HEK293 (cell line): ENCODE results near the gene FOSL1.

Experiments used
- CTCF ChIA-PET: fragments of 350-600 bp; formaldehyde crosslinking; extraction: SDS; loops from one replicate; lab custom pipeline; 2021; ENCODE audit warnings: antibody characterized with exemption; lab: Yijun Ruan, JAX
- POLR2A ChIA-PET: fragments of 300-600 bp; formaldehyde crosslinking; extraction: SDS; loops from one replicate; lab custom pipeline; 2020; ENCODE audit warnings: antibody characterized with exemption, inconsistent platforms; lab: Yijun Ruan, JAX
- H3K27ac ChIP-seq: fragments of 200-500 bp; sonication (Bioruptor generic); 2 replicates; pipeline ENCODE4 v1.5.1; 2014; ENCODE audit warnings: low read depth, low read length, control low read depth, inconsistent platforms; ENCODE audit errors: extremely low read depth
- H3K36me3 ChIP-seq, 2 experiments: fragments of 200-500 bp in 1 of 2; sonication (Bioruptor generic) in 1 of 2; 1 replicate in 1 of 2; 2 replicates in 1 of 2; pipeline ENCODE4 v1.5.1; 2014 to 2017; ENCODE audit warnings: inconsistent platforms in 2 of 2, low read length in 2 of 2; ENCODE audit not compliant: control insufficient read depth in 2 of 2, insufficient read depth in 1 of 2
- H3K4me1 ChIP-seq: fragments of 200-500 bp; sonication (Bioruptor generic); 2 replicates; pipeline ENCODE4 v1.5.1; 2014; ENCODE audit warnings: mild to moderate bottlenecking, low read length, inconsistent platforms; ENCODE audit not compliant: control insufficient read depth, insufficient read depth
- H3K4me3 ChIP-seq: 2 replicates; pipeline ENCODE4 v1.5.1; 2011; ENCODE audit warnings: low read depth, mild to moderate bottlenecking, control low read depth, low read length, moderate library complexity
- H3K9me3 ChIP-seq: fragments of 200-500 bp; sonication (Bioruptor generic); 2 replicates; pipeline ENCODE4 v1.5.1; 2014; ENCODE audit warnings: low read depth, low read length, inconsistent platforms; ENCODE audit not compliant: control insufficient read depth, insufficient read depth
- GLIS2 ChIP-seq: fragments of 450-650 bp; formaldehyde crosslinking; IDR thresholded peaks from 2 replicates; pipeline ENCODE4 v1.5.1; 2016; ENCODE audit warnings: missing biosample characterization, missing genetic modification characterization
- HOXD13 ChIP-seq: sonication (generic); formaldehyde crosslinking; IDR thresholded peaks from 2 replicates; pipeline ENCODE4 v1.8.0; 2022; ENCODE audit warnings: missing genetic modification reagents, borderline replicate concordance
- KLF10 ChIP-seq: fragments of 450-650 bp; IDR thresholded peaks from 2 replicates; pipeline ENCODE4 v1.5.1; 2018; ENCODE audit warnings: missing biosample characterization, mild to moderate bottlenecking, missing genetic modification characterization
- KLF8 ChIP-seq: fragments of 450-650 bp; formaldehyde crosslinking; IDR thresholded peaks from 2 replicates; pipeline ENCODE4 v1.5.1; 2016; ENCODE audit warnings: missing biosample characterization, missing genetic modification characterization
- SP2 ChIP-seq: fragments of 450-650 bp; formaldehyde crosslinking; IDR thresholded peaks from 2 replicates; pipeline ENCODE4 v1.5.1; 2016; ENCODE audit warnings: missing biosample characterization, missing genetic modification characterization
- ZBTB20 ChIP-seq: fragments of 450-650 bp; formaldehyde crosslinking; IDR thresholded peaks from 2 replicates; pipeline ENCODE4 v1.5.1; 2016; ENCODE audit warnings: missing biosample characterization, missing genetic modification characterization
- ZBTB49 ChIP-seq: fragments of 450-650 bp; formaldehyde crosslinking; IDR thresholded peaks from 2 replicates; pipeline ENCODE4 v1.5.1; 2016; ENCODE audit warnings: missing biosample characterization, missing genetic modification characterization, low read depth
- ZFHX2 ChIP-seq: fragments of 450-650 bp; formaldehyde crosslinking; conservative IDR thresholded peaks from 2 replicates; pipeline ENCODE4 v1.5.1; 2016; ENCODE audit warnings: missing biosample characterization, missing genetic modification characterization
- ZFP3 ChIP-seq: fragments of 450-650 bp; formaldehyde crosslinking; IDR thresholded peaks from 2 replicates; pipeline ENCODE4 v1.5.1; 2016; ENCODE audit warnings: low read depth, missing biosample characterization, missing genetic modification characterization
- ZNF2 ChIP-seq: fragments of 450-650 bp; formaldehyde crosslinking; IDR thresholded peaks from 2 replicates; pipeline ENCODE4 v1.5.1; 2016; ENCODE audit warnings: missing biosample characterization, missing genetic modification characterization
- ZNF239 ChIP-seq: fragments of 450-650 bp; formaldehyde crosslinking; IDR thresholded peaks from 2 replicates; pipeline ENCODE4 v1.5.1; 2016; ENCODE audit warnings: missing biosample characterization, missing genetic modification characterization
- ZNF324 ChIP-seq: fragments of 450-650 bp; formaldehyde crosslinking; IDR thresholded peaks from 2 replicates; pipeline ENCODE4 v1.5.1; 2016; ENCODE audit warnings: missing biosample characterization, missing genetic modification characterization
- ZNF350 ChIP-seq: fragments of 450-650 bp; formaldehyde crosslinking; IDR thresholded peaks from 2 replicates; pipeline ENCODE4 v1.5.0; 2017; ENCODE audit warnings: missing biosample characterization, mild to moderate bottlenecking, missing genetic modification characterization
- ZNF37A ChIP-seq: fragments of 450-650 bp; IDR thresholded peaks from 2 replicates; pipeline ENCODE4 v1.5.1; 2018; ENCODE audit warnings: missing biosample characterization, missing genetic modification characterization
- ZNF391 ChIP-seq: fragments of 450-650 bp; formaldehyde crosslinking; IDR thresholded peaks from 2 replicates; pipeline ENCODE4 v1.5.1; 2016; ENCODE audit warnings: low read depth, missing biosample characterization, missing genetic modification characterization, borderline replicate concordance
- ZNF518A ChIP-seq: fragments of 450-650 bp; formaldehyde crosslinking; conservative IDR thresholded peaks from 2 replicates; pipeline ENCODE4 v1.5.1; 2016; ENCODE audit warnings: low read depth, missing biosample characterization, missing genetic modification characterization
- ZNF571 ChIP-seq: fragments of 450-650 bp; formaldehyde crosslinking; IDR thresholded peaks from 2 replicates; pipeline ENCODE4 v1.5.0; 2017; ENCODE audit warnings: missing biosample characterization, missing genetic modification characterization
- ZNF585B ChIP-seq: fragments of 450-650 bp; formaldehyde crosslinking; IDR thresholded peaks from 2 replicates; pipeline ENCODE4 v1.5.1; 2016; ENCODE audit warnings: missing biosample characterization, missing genetic modification characterization
- ZNF626 ChIP-seq: fragments of 450-650 bp; sonication (Bioruptor Pico); formaldehyde crosslinking; IDR thresholded peaks from 2 replicates; pipeline ENCODE4 v1.5.1; 2018; ENCODE audit warnings: missing biosample characterization, missing genetic modification characterization, inconsistent platforms
- ZNF639 ChIP-seq: fragments of 450-650 bp; formaldehyde crosslinking; IDR thresholded peaks from 2 replicates; pipeline ENCODE4 v1.5.1; 2016; ENCODE audit warnings: missing biosample characterization, missing genetic modification characterization
- ZNF792 ChIP-seq: fragments of 450-650 bp; formaldehyde crosslinking; IDR thresholded peaks from 2 replicates; pipeline ENCODE4 v1.5.1; 2016; ENCODE audit warnings: missing biosample characterization, missing genetic modification characterization

FOSL1 gene

GRCh38 chr11:65851083-65851579 is 49.1 kb downstream of the FOSL1 start:
- POLR2A ChIA-PET: interaction anchor here (0.5 to 4.3 kb wide), 7 partner anchors 9 to 438 kb away, joined by 3 to 33 read pairs (median 4); partner anchors contain the start of genes FIBP, MUS81 and YIF1A
- Histone ChIP-seq H3K9me3 (no peaks in the 10 kb centered on the region), H3K27ac (no peak overlapping the region), H3K36me3 (peaks cover 0 to 50% of the 10 kb centered on the region in 2 experiments; a peak in 1 of 3 replicates), H3K4me3 (no peak overlapping the region), H3K4me1 (no peaks in the 10 kb centered on the region)
- TF ChIP-seq ZBTB20 (tag by site-specific recombination) (no peak), ZFHX2 (tag by site-specific recombination) (no peak), KLF8 (tag by site-specific recombination) (peak; percentile 31; the same call in 1 of the 2 replicates), GLIS2 (tag by site-specific recombination) (0 out of 2 replicates have a peak, but pooled peaks have one; percentile 10)
- CTCF ChIA-PET: interaction anchor here (0.6 to 4.5 kb wide), 14 partner anchors 8 to 195 kb away, joined by 3 to 22 read pairs (median 3); partner anchors contain the start of genes KAT5 and MUS81

GRCh38 chr11:65850217-65851082 is 49.7 kb downstream of the FOSL1 start:
- Histone ChIP-seq H3K9me3 (no peaks in the 10 kb centered on the region), H3K36me3 (peaks cover 0 to 43% of the 10 kb centered on the region in 2 experiments; a peak in 1 of 3 replicates), H3K4me3 (no peak overlapping the region), H3K27ac (no peak overlapping the region), H3K4me1 (no peaks in the 10 kb centered on the region)
- no peak for TF ChIP-seq KLF10 (tag by site-specific recombination)
- no peak for TF ChIP-seq ZNF639
- no peak for TF ChIP-seq ZNF792
- TF ChIP-seq ZNF571 (tag by site-specific recombination): no peak
- no peak for TF ChIP-seq ZNF37A (tag by site-specific recombination)
- TF ChIP-seq SP2: no peak
- no peak for TF ChIP-seq ZNF391 (tag by site-specific recombination)
- no peak for TF ChIP-seq ZNF626 (tag by site-specific recombination)
- ChIA-PET POLR2A (interaction anchor here (0.5 to 4.3 kb wide), 8 partner anchors 8 to 439 kb away, joined by 3 to 33 read pairs (median 4); partner anchors contain the start of genes CFL1, MUS81, SNX32 and YIF1A), CTCF (interaction anchor here (0.6 to 4.5 kb wide), 13 partner anchors 8 to 196 kb away, joined by 3 to 22 read pairs (median 4); partner anchors contain the start of genes MUS81 and SNX32)

- Histone ChIP-seq H3K27ac (no peak overlapping the region), H3K4me3 (no peak overlapping the region), H3K9me3 (no peaks in the 10 kb centered on the region), H3K4me1 (no peaks in the 10 kb centered on the region), H3K36me3 (peaks cover 0 to 36% of the 10 kb centered on the region in 2 experiments; a peak in 1 of 3 replicates)
- ChIA-PET POLR2A (interaction anchor here (1.0 to 4.3 kb wide), 5 partner anchors 8 to 23 kb away, joined by 3 to 33 read pairs (median 3); partner anchors contain the start of genes CFL1, MUS81 and SNX32), CTCF (interaction anchor here (0.8 to 4.5 kb wide), 4 partner anchors 10 to 35 kb away, joined by 3 to 22 read pairs (median 6); partner anchors contain the start of genes MUS81 and SNX32)
- TF ChIP-seq ZNF324 (tag by site-specific recombination): no peak
- no peak for TF ChIP-seq ZFP3 (tag by site-specific recombination)
- no peak for TF ChIP-seq HOXD13 (CRISPR knock-in tag)
- no peak for TF ChIP-seq ZNF2
- no peak for TF ChIP-seq ZNF350 (tag by site-specific recombination)
- no peak for TF ChIP-seq ZBTB49 (tag by site-specific recombination)
- TF ChIP-seq ZNF585B (tag by site-specific recombination): no peak
- TF ChIP-seq ZNF518A (tag by site-specific recombination): no peak
- no peak for TF ChIP-seq ZNF239 (tag by site-specific recombination)
Observed at GRCh38 chr11:65849771-65850216, 50.4 kb downstream of the FOSL1 start.
